HCT116 (cell line): ENCODE measurements around the gene PTGES2.

Experiments
- ATF3 ChIP-seq: IDR thresholded peaks from 2 replicates; pipeline ENCODE4 v1.6.1; 2012
- CTCF ChIP-seq, 3 experiments: fragments of 200-600 bp in 1 of 3; sonication (generic) in 1 of 3; IDR thresholded peaks in 2 of 3; conservative IDR thresholded peaks in 1 of 3; 2 replicates each; pipeline ENCODE4 v1.5.1; 2012 to 2017; ENCODE audit warnings: low read depth in 2 of 3, low read length in 2 of 3, antibody characterized with exemption in 1 of 3, borderline replicate concordance in 1 of 3, control low read depth in 1 of 3, mild to moderate bottlenecking in 1 of 3, mixed read lengths in 1 of 3, mixed run types in 1 of 3, moderate library complexity in 1 of 3; ENCODE audit not compliant: insufficient read depth in 1 of 3
- EGR1 ChIP-seq: IDR thresholded peaks from 2 replicates; pipeline ENCODE4 v1.6.1; 2012; ENCODE audit warnings: low read depth
- ELF1 ChIP-seq: IDR thresholded peaks from 2 replicates; pipeline ENCODE4 v1.6.1; 2012; ENCODE audit warnings: low read depth, borderline replicate concordance
- EZH2 ChIP-seq: fragments of 200-600 bp; sonication (generic); IDR thresholded peaks from 2 replicates; pipeline ENCODE4 v1.6.1; 2017; ENCODE audit warnings: antibody characterized with exemption, mixed run types
- RAD21 ChIP-seq: IDR thresholded peaks from 2 replicates; pipeline ENCODE4 v1.6.1; 2012; ENCODE audit warnings: low read depth, mild to moderate bottlenecking
- SIN3A ChIP-seq: IDR thresholded peaks from 2 replicates; pipeline ENCODE4 v1.6.1; 2012; ENCODE audit warnings: low read depth
- TCF7L2 ChIP-seq: IDR thresholded peaks from 2 replicates; pipeline ENCODE4 v1.7.0; 2011; ENCODE audit warnings: borderline replicate concordance, inconsistent platforms; ENCODE audit not compliant: insufficient read depth, insufficient read length; ENCODE audit errors: extremely low read depth
- YY1 ChIP-seq: IDR thresholded peaks from 2 replicates; pipeline ENCODE4 v1.6.1; 2011; ENCODE audit warnings: low read length, low read depth, moderate library complexity, mild to moderate bottlenecking; ENCODE audit not compliant: insufficient replicate concordance; ENCODE audit errors: extremely low read depth

GRCh38 chr9:128081056-128081455 lies 46.5 kb downstream of the PTGES2 start:
- TF ChIP-seq TCF7L2 (no peak), CTCF (IDR thresholded peaks at IDR 0.05 in 2 of 3, conservative IDR thresholded peaks at IDR 0.05 in 1 of 3; ENCODE audit: borderline replicate concordance in 1 of 3, insufficient read depth in 1 of 3, low read depth in 2 of 3, low read length in 2 of 3) (no peak), YY1 (no peak), EZH2 (no peak), EGR1 (no peak), RAD21 (no peak), ATF3 (no peak), ELF1 (no peak), SIN3A (no peak)
